Thoracic aorta (tissue), 2 donors: Measurements from ENCODE around the gene KASH5. TPM values are rescaled to one million over a fixed set of nuclear protein-coding genes. Genes with fewer than 3 reads are reported as not detected.
A peak's percentile ranks its signal among the peaks of the same experiment; 100 is the strongest.

Experiments used
- ATAC-seq: fragments of 150-250 bp; one replicate; pipeline ENCODE4 v1.8.0; 2017; ENCODE audit warnings: low read depth; ENCODE audit not compliant: insufficient number of reproducible peaks, low FRiP score
- DNase-seq: peaks from one replicate; pipeline ENCODE4 v3.0.0-alpha.2; 2020; ENCODE audit warnings: low spot score
- H3K27ac ChIP-seq, 2 donors: fragments of 200-600 bp; sonication (generic); 1 replicate in 1 of 2; 2 replicates in 1 of 2; pipeline ENCODE4 v1.5.1; 2016; ENCODE audit warnings: mild to moderate bottlenecking in 2 of 2, moderate library complexity in 2 of 2
- H3K27me3 ChIP-seq: fragments of 200-600 bp; sonication (generic); replicated peaks from 2 replicates; pipeline ENCODE4 v1.6.0; 2016; ENCODE audit warnings: mild to moderate bottlenecking; ENCODE audit not compliant: insufficient read depth
- H3K36me3 ChIP-seq: fragments of 200-600 bp; sonication (generic); one replicate; pipeline ENCODE4 v1.5.1; 2016
- H3K4me1 ChIP-seq, 2 donors: fragments of 200-600 bp; sonication (generic); 1 replicate in 1 of 2; 2 replicates in 1 of 2; pipeline versions ENCODE4 v1.5.1 to v1.6.0; 2016; ENCODE audit warnings: low read depth in 2 of 2, mild to moderate bottlenecking in 1 of 2; ENCODE audit not compliant: control insufficient read depth in 1 of 2
- H3K4me3 ChIP-seq: fragments of 200-600 bp; sonication (generic); 2 replicates; pipeline ENCODE4 v1.5.1; 2016; ENCODE audit warnings: mild to moderate bottlenecking
- H3K9me3 ChIP-seq: fragments of 200-600 bp; sonication (generic); 2 replicates; pipeline ENCODE4 v1.5.1; 2016
- total RNA-seq, 2 donors: library from RNA; depleted of rRNA; stranded (reverse); fragments of >200 nt; gene quantifications; one replicate each; pipeline versions ENCODE4 v1.1.0 to v1.2.3, GENCODE V29; 2016
- TF ChIP-seq, protein P1 (sequence below): fragments of 200-600 bp; sonication (generic); IDR thresholded peaks from one replicate; pipeline ENCODE4 v1.5.1; 2019; ENCODE audit warnings: antibody characterized with exemption

Gene KASH5
- total RNA-seq, 2 donors from 2014 or later, result not detected

DNA sequence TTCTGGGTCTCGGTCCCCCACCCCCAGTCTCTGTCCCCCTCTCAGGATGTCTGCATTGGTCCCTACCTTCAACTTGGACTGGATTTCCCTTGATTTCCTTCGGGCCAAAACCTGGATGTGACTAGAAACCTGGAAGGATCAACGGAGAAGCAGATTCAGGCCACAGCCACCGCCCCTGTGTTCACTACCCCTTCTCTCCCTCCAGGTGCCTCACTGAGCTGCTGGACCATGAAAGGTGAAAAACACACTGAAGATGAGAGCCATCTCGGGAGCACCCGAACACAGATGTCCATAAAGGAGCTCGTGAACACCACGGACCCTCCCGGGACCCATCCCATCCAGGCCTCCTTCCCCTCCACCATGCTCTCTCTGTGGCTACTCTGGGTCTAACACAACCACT, 30.9 kb upstream of the KASH5 start:
- no peak for ATAC-seq
- no peaks in the 10 kb centered on the region for H3K4me1 ChIP-seq
- DNase-seq, result no peak
- TF ChIP-seq, protein P1, sequence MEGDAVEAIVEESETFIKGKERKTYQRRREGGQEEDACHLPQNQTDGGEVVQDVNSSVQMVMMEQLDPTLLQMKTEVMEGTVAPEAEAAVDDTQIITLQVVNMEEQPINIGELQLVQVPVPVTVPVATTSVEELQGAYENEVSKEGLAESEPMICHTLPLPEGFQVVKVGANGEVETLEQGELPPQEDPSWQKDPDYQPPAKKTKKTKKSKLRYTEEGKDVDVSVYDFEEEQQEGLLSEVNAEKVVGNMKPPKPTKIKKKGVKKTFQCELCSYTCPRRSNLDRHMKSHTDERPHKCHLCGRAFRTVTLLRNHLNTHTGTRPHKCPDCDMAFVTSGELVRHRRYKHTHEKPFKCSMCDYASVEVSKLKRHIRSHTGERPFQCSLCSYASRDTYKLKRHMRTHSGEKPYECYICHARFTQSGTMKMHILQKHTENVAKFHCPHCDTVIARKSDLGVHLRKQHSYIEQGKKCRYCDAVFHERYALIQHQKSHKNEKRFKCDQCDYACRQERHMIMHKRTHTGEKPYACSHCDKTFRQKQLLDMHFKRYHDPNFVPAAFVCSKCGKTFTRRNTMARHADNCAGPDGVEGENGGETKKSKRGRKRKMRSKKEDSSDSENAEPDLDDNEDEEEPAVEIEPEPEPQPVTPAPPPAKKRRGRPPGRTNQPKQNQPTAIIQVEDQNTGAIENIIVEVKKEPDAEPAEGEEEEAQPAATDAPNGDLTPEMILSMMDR, result no peak
- no peaks in the 10 kb centered on the region for H3K9me3 ChIP-seq
- no peaks in the 10 kb centered on the region for H3K27me3 ChIP-seq
- H3K36me3 ChIP-seq, result peaks cover 36% of the 10 kb centered on the region
- no peak overlapping the region for H3K27ac ChIP-seq
- H3K4me3 ChIP-seq, result no peak overlapping the region

DNA sequence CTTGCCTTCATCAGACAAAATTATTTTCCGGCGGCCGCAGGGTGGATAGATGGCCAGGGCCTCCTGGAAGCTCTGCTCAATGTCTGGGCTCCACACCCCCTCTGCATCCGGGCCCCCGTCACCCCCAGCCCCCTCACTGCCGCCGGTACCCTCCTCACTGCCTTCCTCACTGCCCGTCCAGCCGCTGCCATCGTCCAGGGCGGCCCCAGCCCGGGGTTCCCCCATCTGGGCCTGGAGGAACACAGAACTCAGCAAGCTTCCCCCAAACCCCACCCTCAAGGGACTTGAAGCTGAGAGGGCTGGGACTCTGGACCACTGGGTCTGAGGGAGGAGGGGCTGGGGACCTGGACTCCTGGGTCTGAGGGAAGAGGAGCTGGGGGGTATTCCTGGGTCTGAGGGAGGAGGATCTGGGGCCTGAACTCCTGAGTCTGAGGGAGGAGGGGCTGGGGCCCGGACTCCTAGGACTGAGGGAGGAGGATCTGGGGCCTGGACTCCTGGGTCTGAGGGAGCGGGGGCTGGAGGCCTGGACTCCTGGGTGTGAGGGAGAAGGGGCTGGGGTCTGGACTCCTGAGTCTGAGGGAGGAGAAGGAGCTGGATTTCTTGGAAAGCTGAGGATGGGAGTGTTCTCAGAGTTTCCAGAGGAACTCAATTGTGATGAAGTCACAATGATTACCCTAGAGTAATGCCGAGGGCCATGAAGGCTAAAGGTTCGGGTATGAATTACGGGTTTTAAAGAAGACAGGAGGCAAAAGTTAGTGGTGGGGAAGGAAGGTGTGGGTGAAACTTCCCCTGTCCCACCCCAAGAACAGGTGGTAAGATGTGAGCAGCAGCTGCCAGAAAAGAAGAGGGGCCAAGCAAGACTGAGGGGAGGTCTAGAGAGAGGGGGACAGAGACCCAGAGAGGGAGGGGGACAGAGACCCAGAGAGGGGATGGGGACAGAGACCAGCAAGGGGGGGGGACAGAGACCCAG, 27.9 kb upstream of the KASH5 start:
- no peaks in the 10 kb centered on the region for H3K9me3 ChIP-seq
- TF ChIP-seq, protein P1, result no peak
- H3K36me3 ChIP-seq, result peaks cover 13% of the 10 kb centered on the region
- peaks cover 4 to 6% of the 10 kb centered on the region in 2 donors for H3K4me1 ChIP-seq
- ATAC-seq (no peak), DNase-seq (no peak)
- H3K27me3 ChIP-seq, result no peaks in the 10 kb centered on the region
- no peak overlapping the region for H3K4me3 ChIP-seq
- peak overlapping the region; percentile 65 to 89 for H3K27ac ChIP-seq

DNA sequence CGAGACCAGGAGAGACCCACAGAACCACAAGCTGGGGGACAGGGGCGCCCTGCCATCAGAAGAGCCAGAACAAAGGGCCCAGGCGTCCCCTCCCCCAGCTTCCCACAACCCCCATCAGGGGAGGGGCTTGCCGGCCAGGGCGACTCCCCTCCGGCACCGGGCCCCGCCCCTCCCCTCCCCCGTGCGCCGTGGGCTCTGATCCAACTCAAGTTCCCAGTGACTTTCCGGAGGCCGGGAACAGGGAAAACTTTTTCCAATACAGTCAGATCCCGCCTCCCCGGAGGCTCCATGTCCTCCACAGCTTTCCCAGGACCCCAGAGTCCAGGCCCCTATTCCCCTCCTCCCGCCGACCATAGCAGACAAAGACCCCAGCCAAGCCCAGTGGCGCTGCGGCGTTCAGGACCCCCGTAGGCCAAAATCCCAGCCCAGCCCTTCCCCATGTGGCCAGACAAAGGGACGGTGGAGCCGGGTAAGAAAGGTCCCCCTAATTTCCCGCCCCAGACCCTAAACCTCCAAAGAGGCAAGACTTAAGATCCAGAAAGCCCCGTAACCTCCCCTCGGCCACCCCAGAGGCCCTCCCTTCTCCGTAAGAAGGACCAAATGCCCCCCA, 26.5 kb upstream of the KASH5 start:
- TF ChIP-seq, protein P1, result no peak
- DNase-seq (no peak), ATAC-seq (peak; percentile 15)
- H3K27me3 ChIP-seq, result no peaks in the 10 kb centered on the region
- H3K27ac ChIP-seq, result peak overlapping the region; percentile 88 to 89
- peak overlapping the region; percentile 86 for H3K4me3 ChIP-seq
- peaks cover 11% of the 10 kb centered on the region for H3K36me3 ChIP-seq
- peaks cover 4 to 6% of the 10 kb centered on the region in 2 donors for H3K4me1 ChIP-seq
- H3K9me3 ChIP-seq, result no peaks in the 10 kb centered on the region

DNA sequence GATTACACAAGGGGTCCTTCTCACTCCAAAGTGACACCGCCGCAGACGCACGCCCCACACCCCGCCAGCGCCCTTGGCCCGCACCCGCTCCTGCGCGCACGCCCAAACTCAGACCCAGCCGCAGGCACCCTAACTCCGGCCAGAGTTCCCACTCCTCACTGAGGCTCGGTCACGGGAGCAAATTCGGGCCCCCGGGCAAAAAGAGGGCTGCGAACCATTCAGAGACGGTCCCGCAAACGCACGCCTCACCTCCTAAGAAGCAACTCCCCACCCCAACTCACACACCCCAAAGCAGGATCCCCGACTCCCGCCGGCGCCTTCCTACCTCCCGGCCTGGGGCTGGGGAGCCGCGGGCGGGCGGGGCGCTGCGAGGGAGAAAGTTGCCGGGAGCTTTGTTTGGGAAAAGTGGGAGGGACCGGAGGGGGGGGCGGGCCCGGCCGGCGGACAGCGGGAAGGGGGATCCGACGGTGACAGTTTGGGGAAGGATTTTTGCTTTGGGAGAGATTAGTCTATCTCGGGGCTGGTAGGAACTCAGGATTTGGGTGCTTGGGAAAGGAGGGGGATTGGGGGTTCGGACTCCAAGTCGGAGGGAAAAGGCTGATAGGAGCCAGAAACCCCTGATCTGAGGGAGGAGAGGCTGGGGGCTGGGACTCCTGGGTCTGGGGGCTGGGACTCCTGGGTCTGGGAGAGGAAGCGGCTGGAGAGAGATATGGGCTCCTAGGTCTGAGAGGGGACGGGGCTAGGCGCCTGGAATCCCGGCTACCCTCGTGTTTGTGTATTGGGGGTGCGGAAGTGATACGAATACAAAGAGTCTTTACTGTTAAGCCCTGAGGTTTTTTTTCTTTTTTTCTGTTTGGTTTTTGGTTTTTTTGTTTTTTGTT, 25.8 kb upstream of the KASH5 start, which contains the start of gene TEAD2:
TEAD2 (minus strand) TSS at position 369 of the 881 bp plus-strand sequence. CDS start 2,341 bp downstream, outside the sequence.
- Histone ChIP-seq H3K4me1 (peaks cover 4 to 6% of the 10 kb centered on the region in 2 donors), H3K9me3 (no peaks in the 10 kb centered on the region), H3K27ac (peak within 1 kb of the TSS; percentile 88 to 89), H3K36me3 (peaks cover 6% of the 10 kb centered on the region), H3K4me3 (peak within 1 kb of the TSS; percentile 86), H3K27me3 (no peaks in the 10 kb centered on the region)
- TF ChIP-seq, protein P1, result no peak
- ATAC-seq, result no peak
- no peak for DNase-seq
